HG02885 (cell line): ENCODE measurements around the gene DNHD1.
A peak's percentile ranks its signal among the peaks of the same experiment; 100 is the strongest.

Source experiments
- ATAC-seq: cut with Tn5 transposase; IDR thresholded peaks from one replicate; pipeline ENCODE4 v1.9.1; 2021; ENCODE audit warnings: mild to moderate bottlenecking; ENCODE audit not compliant: unreplicated experiment, poor library complexity

Gene DNHD1

GRCh38 chr11:6586434-6587359, 89.6 kb downstream of the DNHD1 start:
- ATAC-seq = no peak

GRCh38 chr11:6587360-6587953, 90.4 kb downstream of the DNHD1 start:
- no peak for ATAC-seq

- ATAC-seq = no peak
These were observed 90.9 kb downstream of the DNHD1 start for GRCh38 chr11:6588018-6588417.

GRCh38 chr11:6594142-6594768, 97.2 kb downstream of the DNHD1 start:
- no peak for ATAC-seq

GRCh38 chr11:6596239-6596877, 99.3 kb downstream of the DNHD1 start:
- ATAC-seq = no peak

- ATAC-seq = no peak
These were observed 101.5 kb downstream of the DNHD1 start for GRCh38 chr11:6598555-6598954.

- ATAC-seq = no peak
These were observed 102.4 kb downstream of the DNHD1 start for GRCh38 chr11:6599449-6599848.

GRCh38 chr11:6599881-6600390, 102.9 kb downstream of the DNHD1 start:
- ATAC-seq = no peak

- ATAC-seq = no peak
These were observed 104.0 kb downstream of the DNHD1 start for GRCh38 chr11:6601041-6601461.

GRCh38 chr11:6602096-6602940, 105.2 kb downstream of the DNHD1 start:
- ATAC-seq = no peak

- ATAC-seq = peak; percentile 82
These were observed 106.4 kb downstream of the DNHD1 start, which contains the start of the genes ILK and RRP8 for GRCh38 chr11:6603287-6604080. ILK (plus strand) TSS chr11:6603774; CDS start chr11:6604272, 498 bp downstream. RRP8 (minus strand) TSS chr11:6603616; CDS start chr11:6603502, 114 bp downstream.

GRCh38 chr11:6604081-6604626, 107.1 kb downstream of the DNHD1 start:
- ATAC-seq = peak; percentile 46

- no peak for ATAC-seq
These were observed 107.7 kb downstream of the DNHD1 start for GRCh38 chr11:6604790-6605189.

- ATAC-seq = peak; percentile 46
These were observed 109.5 kb downstream of the DNHD1 start for GRCh38 chr11:6606471-6607189.

GRCh38 chr11:6607190-6607795, 110.2 kb downstream of the DNHD1 start:
- ATAC-seq = no peak

GRCh38 chr11:6608011-6608410, 110.9 kb downstream of the DNHD1 start:
- no peak for ATAC-seq
